Tibial nerve (tissue), 4 donors: ENCODE data around the gene ZBTB1.

Experiments used
- CTCF ChIP-seq, 5 experiments: fragments of 200-600 bp in 3 of 5; fragments of 450-650 bp in 2 of 5; sonication (generic) in 3 of 5; IDR thresholded peaks; one replicate each; pipeline ENCODE4 v1.5.1; 2016 to 2019; ENCODE audit warnings: antibody characterized with exemption in 5 of 5, mild to moderate bottlenecking in 3 of 5, moderate library complexity in 2 of 5
- EP300 ChIP-seq, 2 donors: sonication (generic); formaldehyde crosslinking; IDR thresholded peaks; one replicate each; pipeline ENCODE4 v1.6.1; 2017; ENCODE audit warnings: antibody characterized with exemption in 2 of 2, mild to moderate bottlenecking in 1 of 2
- POLR2A ChIP-seq, 2 donors: fragments of 450-650 bp; IDR thresholded peaks; one replicate each; pipeline ENCODE4 v1.6.1; 2017; ENCODE audit warnings: antibody characterized with exemption in 2 of 2, mild to moderate bottlenecking in 2 of 2, moderate library complexity in 2 of 2

- TF ChIP-seq CTCF (IDR thresholded peaks at IDR 0.05) (no peak), EP300 (IDR thresholded peaks at IDR 0.05) (no peak), POLR2A (IDR thresholded peaks at IDR 0.05) (no peak)
These were observed 39.9 kb upstream of the ZBTB1 start for GRCh38 chr14:64464651-64465050.
